K562 (cell line): ENCODE data around the gene SEH1L. TPM values are rescaled to one million over a fixed set of nuclear protein-coding genes. Genes with fewer than 3 reads are reported as not detected.

Experiments used
- AFF1 ChIP-seq, 2 experiments: fragments of 450-650 bp; IDR thresholded peaks; 2 replicates each; pipeline ENCODE4 v1.6.1; 2018; ENCODE audit warnings: mild to moderate bottlenecking in 2 of 2, low read depth in 1 of 2; ENCODE audit not compliant: partially characterized antibody in 2 of 2
- ATF7 ChIP-seq: fragments of 450-650 bp; IDR thresholded peaks from 2 replicates; pipeline ENCODE4 v1.7.1; 2014; ENCODE audit warnings: mild to moderate bottlenecking, moderate library complexity
- BRCA1 ChIP-seq, 2 experiments: fragments of 450-650 bp in 1 of 2; sonication (generic) in 1 of 2; formaldehyde crosslinking in 1 of 2; IDR thresholded peaks; 2 replicates each; pipeline versions ENCODE4 v1.5.0 to v1.6.1; 2017 to 2020; ENCODE audit warnings: mild to moderate bottlenecking in 1 of 2, missing genetic modification reagents in 1 of 2
- CEBPB ChIP-seq: fragments of 450-650 bp; IDR thresholded peaks from 2 replicates; pipeline ENCODE4 v1.6.1; 2016; ENCODE audit warnings: missing genetic modification characterization, missing compliant biosample characterization
- CREM ChIP-seq: IDR thresholded peaks from 2 replicates; pipeline ENCODE4 v1.6.1; 2014; ENCODE audit warnings: antibody characterized with exemption, low read depth
- DPF2 ChIP-seq: fragments of 450-650 bp; IDR thresholded peaks from 2 replicates; pipeline ENCODE4 v1.6.1; 2016
- GATAD2A ChIP-seq: fragments of 450-650 bp; IDR thresholded peaks from 2 replicates; pipeline ENCODE4 v1.6.1; 2017
- JUND ChIP-seq, 2 experiments: IDR thresholded peaks; 2 replicates in 1 of 2; 3 replicates in 1 of 2; pipeline ENCODE4 v1.6.1; 2011; ENCODE audit warnings: borderline replicate concordance in 2 of 2, low read depth in 2 of 2, low read length in 2 of 2, improper control_type of control experiment in 1 of 2, missing biosample characterization in 1 of 2, missing genetic modification characterization in 1 of 2, missing genetic modification reagents in 1 of 2
- LARP7 ChIP-seq: fragments of 450-650 bp; IDR thresholded peaks from 2 replicates; pipeline ENCODE4 v1.6.1; 2016
- MNT ChIP-seq, 2 experiments: fragments of 450-650 bp; conservative IDR thresholded peaks; 2 replicates each; pipeline ENCODE4 v1.6.1; 2017; ENCODE audit warnings: mild to moderate bottlenecking in 2 of 2, moderate library complexity in 2 of 2
- NFIC ChIP-seq: fragments of 450-650 bp; IDR thresholded peaks from 2 replicates; pipeline ENCODE4 v1.6.1; 2017; ENCODE audit warnings: mild to moderate bottlenecking, inconsistent platforms
- PBX2 ChIP-seq, 2 experiments: IDR thresholded peaks in 1 of 2; conservative IDR thresholded peaks in 1 of 2; 2 replicates each; pipeline ENCODE4 v1.6.1; 2016; ENCODE audit warnings: low read depth in 2 of 2, mild to moderate bottlenecking in 1 of 2, missing compliant biosample characterization in 1 of 2, missing genetic modification characterization in 1 of 2, moderate library complexity in 1 of 2
- PKNOX1 ChIP-seq: fragments of 450-650 bp; IDR thresholded peaks from 2 replicates; pipeline ENCODE4 v1.6.1; 2016
- RB1 ChIP-seq: fragments of 450-650 bp; IDR thresholded peaks from 2 replicates; pipeline ENCODE4 v1.6.1; 2017; ENCODE audit warnings: low read depth, mild to moderate bottlenecking
- SMARCA4 ChIP-seq: fragments of 450-650 bp; IDR thresholded peaks from 2 replicates; pipeline ENCODE4 v1.6.1; 2016
- SRSF7 ChIP-seq: fragments of 200-400 bp; formaldehyde crosslinking; optimal IDR thresholded peaks from 2 replicates; pipeline ENCODE3; 2017; ENCODE audit warnings: mild to moderate bottlenecking, low read depth, low read length
- XRCC4 ChIP-seq: IDR thresholded peaks from one replicate; pipeline ENCODE4 v1.6.1; 2011; ENCODE audit not compliant: insufficient read depth, insufficient read length; ENCODE audit errors: extremely low read depth
- polyA plus RNA-seq, 8 experiments: library from polyadenylated mRNA; depleted of rRNA in 4 of 8; stranded (reverse) in 5 of 8; unstranded in 3 of 8; fragments of >200 nt; fragmentation: Nextera tagmentation in 2 of 8; fragmentation: Illumina TruSeq in 1 of 8; extraction: Ambion mirVana in 2 of 8; extraction: Trizol in 1 of 8; gene quantifications; 2 replicates each; pipeline versions ENCODE4 v1.2.1 to v1.2.3, GENCODE V29; 2011 to 2014; ENCODE audit warnings: inconsistent platforms in 1 of 8, missing spikeins in 1 of 8
- total RNA-seq, 7 experiments: library from RNA; depleted of rRNA in 6 of 7; stranded (reverse); fragments of >200 nt in 6 of 7; fragmentation: Illumina TruSeq in 2 of 7; extraction: Trizol in 2 of 7; gene quantifications; 2 replicates each; pipeline versions ENCODE4 v1.2.1 to v1.2.3, GENCODE V29; 2011 to 2021; ENCODE audit warnings: low replicate concordance in 1 of 7

Gene SEH1L
- total and polyA plus RNA-seq, 9 of the 15 experiments (the other 6 are each of a cell fraction or from before 2014, with no cell fraction given) = 62.2 to 180 (median 108) TPM

GRCh38 chr18:12946549-12947284, 1.1 kb upstream of the SEH1L start (continued):
- TF ChIP-seq NFIC (peak; percentile 83), PKNOX1 (0 out of 2 replicates have a peak, but pooled peaks have one; percentile 18), DPF2 (0 out of 2 replicates have a peak, but pooled peaks have one; percentile 58), JUND (IDR thresholded peaks at IDR 0.05; ENCODE audit: borderline replicate concordance, low read depth, low read length) (no peak), JUND (tag; IDR thresholded peaks at IDR 0.05; ENCODE audit: borderline replicate concordance, low read depth, low read length) (no peak), BRCA1 (IDR thresholded peaks at IDR 0.05) (no peak), BRCA1 (CRISPR knock-in tag; IDR thresholded peaks at IDR 0.05) (no peak), RB1 (no peak), LARP7 (peak; percentile 56; the same call in 1 of the 2 replicates), SMARCA4 (peak; percentile 49; the same call in 1 of the 2 replicates), MNT (conservative IDR thresholded peaks at IDR 0.05) (0 out of 4 replicates have a peak, but pooled peaks of 1 of the 2 experiments have one; percentile 20), GATAD2A (peak; percentile 20; the same call in 1 of the 2 replicates), ATF7 (peak; percentile 39; the same call in 1 of the 2 replicates), PBX2 (CRISPR knock-in tag; IDR thresholded peaks at IDR 0.05; ENCODE audit: low read depth) (no peak), PBX2 (tag; conservative IDR thresholded peaks at IDR 0.05; ENCODE audit: low read depth) (0 out of 2 replicates have a peak, but pooled peaks have one; percentile 39), XRCC4 (no peak), CREM (0 out of 2 replicates have a peak, but pooled peaks have one; percentile 5), AFF1 (IDR thresholded peaks at IDR 0.05; ENCODE audit: low read depth in 1 of 2, partially characterized antibody in 2 of 2) (peak in 1 of 2 experiments; percentile 25), SRSF7 (no peak), CEBPB (peak; percentile 90)
